OCI-M2 (cell line): Measurements from ENCODE around the gene STON2.

Experiments used
- DNase-seq: peaks from one replicate; lab custom pipeline; 2025; ENCODE audit not compliant: unreplicated experiment; lab: John Stamatoyannopoulos, UW

The STON2 gene

DNA sequence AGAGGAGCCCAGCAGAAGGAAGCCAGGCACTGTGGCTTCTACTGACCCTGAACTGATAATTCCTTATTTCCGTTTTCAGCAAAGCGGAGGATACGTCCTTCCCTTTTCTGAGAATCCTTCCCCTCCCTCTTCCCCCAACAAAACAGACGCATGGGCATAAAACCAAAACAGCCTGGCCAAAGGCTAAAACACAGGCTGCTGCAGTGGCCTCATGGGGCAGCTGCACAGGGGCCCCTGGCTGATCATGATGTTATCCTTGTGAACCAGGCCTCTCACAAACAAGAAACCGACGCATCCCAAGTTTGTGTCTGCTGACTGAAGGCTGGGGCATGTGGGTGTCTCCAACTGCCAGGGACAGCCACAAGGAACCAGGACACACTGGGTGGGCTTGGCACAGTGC, 23.4 kb upstream of the STON2 start:
- no peak for DNase-seq

DNA sequence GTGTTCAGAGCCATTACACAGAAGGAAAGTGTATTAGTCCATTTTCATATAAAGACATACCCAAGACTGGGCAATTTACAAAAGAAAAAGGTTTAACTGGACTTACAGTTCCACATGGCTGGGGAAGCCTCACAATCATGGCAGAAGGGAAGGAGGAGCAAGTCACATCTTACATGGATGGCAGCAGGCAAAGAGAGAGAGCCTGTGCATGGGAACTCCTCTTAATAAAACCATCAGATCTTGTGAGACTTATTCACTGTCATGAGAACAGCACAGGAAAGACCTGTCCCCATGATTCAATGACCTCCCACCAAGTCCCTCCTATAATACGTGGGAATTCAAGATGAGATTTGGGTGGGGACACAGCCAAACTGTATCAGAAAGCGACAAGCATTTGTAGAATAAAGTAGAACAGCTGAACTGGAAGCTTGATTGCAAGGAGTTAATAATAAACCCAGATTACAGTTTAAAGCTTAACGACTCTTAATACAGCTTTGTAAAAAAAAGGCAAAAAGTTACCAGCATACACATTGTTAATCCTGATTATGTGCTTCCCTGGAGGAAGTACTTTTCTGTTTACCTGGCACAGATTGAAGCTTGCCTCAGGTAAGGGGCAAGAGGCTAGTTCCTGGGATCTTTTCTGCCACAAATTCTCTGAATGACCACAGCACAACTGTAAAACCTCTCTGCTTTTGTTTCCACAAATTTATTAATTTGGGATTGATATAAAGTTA, 18.1 kb upstream of the STON2 start:
- no peak for DNase-seq

DNA sequence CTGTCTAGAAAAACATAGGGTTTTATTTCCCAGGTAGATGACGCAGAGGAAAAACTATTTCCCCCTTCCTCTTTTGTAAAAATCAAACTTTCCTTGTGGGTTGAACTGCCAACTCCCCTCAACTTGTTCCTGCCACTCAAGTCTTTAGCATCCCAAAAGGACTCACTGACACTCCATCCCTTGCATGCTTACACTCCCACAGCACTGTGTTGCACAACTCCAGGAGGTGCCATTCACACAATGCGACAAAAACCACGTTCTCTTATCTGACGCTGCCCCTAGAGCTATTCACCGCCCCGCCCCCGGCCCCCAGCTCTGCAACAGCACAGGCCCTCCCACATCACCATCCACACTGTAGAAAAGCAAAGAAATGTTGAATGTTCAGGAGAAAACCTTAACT, 16.9 kb upstream of the STON2 start:
- DNase-seq: no peak

DNA sequence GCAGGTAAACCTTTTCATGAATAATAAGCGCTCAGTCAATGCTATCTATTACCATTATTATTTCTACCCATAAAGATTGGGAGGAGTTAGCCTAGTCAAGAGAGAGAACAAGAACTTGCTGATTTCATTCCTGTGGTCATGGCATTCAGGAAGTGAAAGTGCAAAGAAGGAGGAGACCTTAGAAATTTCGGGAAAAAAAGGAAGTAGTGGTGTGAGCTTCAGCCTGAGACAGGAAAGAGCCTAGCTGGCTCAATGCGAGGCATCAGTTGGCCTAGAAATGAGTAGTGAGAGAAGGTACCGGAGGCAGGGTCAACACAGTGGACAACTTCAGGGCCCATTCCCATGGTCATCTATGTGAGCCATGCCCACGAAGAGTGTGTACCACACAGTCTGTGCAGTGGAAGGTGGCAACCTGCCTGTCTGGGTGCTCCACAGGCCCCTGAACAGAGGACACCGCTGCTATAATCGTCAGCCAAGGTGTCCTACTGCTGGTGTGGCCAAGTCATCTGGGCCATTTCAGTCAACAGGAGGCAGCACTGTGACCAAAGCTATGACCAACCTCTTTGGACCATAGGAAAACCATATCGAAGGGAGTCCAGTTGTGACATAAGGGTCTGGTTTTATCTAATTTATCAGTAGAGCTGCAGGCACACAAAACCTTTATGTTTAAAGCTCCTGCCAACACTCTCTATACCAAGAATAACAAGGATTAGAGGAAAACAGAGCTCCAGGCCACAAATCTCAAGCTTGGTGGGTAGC, 16.2 kb upstream of the STON2 start:
- DNase-seq: no peak

DNA sequence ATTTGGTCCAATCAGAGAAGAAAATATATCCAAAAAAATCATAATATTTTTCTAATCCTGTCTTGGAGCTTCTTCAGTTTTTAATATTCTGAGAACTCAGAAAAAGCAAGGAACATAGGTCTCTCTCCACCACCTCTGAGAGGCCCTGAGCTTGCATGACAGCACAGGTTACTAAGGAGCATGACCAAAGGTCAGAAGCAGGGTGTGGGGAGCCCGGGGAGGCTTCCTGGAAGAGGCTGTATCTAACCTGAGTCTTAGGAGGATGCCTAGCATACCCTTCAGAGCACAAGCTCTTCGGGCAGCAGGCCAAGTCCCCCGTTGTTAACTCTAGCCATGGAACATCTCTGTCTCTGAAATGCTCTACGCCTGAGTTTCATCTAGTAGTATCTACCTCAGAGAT, 15.7 kb upstream of the STON2 start:
- DNase-seq: no peak

DNA sequence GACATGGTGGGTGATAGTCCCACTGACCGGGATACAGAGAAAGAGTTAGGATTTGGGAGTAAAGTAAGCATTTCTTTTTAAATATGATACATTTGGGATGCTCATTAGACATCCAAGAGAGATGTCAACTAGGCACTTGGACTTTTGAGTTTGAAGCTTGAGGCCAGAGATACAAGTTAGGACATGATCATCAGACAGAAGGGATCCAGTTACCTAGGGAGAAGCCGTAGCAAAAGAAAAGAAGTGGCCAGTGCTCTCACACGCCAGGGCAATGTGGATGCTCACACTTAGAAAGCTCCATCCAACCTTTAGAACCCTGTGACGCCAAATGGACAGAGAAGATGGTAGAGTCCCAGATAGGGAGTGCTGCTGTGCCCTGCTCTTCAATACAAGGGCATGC, 14.0 kb upstream of the STON2 start:
- no peak for DNase-seq

DNA sequence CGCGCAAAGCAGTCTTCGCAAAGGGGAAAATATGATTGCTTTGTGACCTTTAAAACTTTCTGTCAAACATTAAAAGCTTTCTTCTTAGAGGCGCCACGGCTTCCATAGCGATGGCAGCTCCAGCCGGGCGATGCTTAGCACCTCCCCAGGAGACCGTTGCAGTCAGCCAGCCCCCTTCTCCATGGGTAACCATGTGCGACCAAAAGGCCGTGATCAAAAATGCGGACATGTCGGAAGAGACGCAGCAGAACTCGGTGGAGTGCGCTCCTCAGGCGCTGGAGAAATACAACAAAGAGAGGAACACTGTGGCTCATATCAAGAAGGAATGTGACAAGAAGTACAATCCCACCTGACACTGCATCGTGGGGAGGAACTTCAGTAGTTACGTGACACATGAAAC, 12.7 kb upstream of the STON2 start:
- DNase-seq: no peak

DNA sequence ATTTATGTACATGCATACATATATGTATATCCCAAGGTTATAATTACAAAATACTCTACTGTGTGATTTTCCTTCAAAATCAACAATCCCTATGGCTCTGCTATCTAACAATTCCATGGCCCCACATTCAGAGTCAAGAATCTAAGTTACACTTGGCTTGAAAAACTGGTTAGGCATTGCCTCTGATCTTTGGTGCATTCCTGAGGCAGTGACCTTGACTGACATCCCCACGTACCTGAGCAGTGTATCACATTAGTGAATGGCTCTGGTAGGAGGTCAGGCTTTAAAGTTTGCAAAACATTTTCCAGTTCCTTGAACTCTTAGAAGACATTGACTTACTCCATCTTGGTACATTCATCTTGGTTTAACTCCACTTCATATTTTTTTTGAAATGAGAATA, 8.5 kb upstream of the STON2 start:
- DNase-seq: no peak

DNA sequence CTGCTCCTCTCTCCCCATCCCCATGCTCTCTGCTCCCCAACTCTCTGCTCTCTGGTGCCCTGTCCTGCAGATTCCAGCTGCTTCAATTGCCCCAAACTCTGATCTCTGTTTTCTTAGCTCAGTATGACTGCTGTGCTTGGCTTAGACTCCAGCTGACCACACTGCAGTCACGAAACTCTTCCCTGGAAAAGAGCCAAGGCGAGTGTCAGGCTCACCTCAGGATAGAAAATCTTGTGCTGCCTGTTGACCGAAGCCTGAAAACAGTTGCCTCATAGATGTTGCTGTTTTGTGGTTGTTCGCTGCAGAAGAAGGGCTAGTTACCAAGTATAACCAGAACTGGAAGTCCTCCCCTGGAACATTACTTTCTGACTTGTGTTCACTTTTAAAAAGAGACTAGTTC, 6.7 kb upstream of the STON2 start:
- no peak for DNase-seq

DNA sequence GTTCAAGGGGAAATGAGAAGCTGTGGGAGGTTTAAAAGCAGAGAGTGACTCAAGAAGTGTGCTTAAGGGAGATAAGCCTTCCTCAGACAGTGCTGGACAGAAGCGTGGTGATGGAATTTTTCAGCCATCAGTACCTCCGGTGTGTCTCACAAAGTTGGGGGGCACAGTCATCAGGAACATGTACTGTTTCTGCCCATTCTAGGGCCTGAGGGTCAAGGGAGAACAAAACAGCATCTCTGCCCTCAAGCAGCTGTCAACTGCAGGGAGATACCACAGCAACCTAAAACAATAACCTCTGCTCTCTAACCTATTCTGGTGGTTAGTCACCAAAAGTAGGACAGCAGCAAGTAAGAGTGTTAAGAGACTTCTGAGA, 2.0 kb upstream of the STON2 start:
- peak; percentile 97 for DNase-seq

DNA sequence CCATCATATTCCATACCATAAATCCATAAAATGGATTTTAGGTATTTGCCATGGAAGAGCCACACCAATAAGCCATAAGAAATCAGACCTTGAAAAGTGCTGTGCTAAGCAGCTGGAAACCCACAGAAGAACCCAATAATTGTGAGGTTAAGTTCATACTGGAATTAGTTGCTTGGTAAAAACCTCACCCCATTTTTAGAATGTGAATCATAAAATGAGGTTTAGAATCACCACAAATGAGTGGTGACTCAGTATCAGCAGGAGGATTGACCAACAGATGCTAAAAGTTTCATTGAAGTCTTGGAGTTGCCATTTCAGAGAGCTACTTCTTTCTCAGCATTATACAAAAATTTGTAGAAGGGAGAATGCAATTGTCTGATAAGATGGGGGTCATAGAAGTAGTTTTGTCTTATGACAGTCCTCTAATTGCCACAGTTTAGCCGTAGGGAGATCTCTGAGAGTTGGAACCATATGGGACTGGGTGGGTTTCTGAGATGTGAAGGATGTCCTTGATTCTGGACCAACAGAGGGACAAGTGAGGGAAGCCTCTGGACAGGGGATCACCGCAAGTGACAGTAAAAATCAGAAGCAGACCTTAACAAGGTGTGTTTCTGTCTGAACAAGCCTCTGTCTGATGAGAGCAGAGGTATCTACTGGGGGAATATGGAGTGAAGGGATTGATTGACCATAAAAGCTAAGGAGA, 1.4 kb upstream of the STON2 start:
- DNase-seq: no peak

DNA sequence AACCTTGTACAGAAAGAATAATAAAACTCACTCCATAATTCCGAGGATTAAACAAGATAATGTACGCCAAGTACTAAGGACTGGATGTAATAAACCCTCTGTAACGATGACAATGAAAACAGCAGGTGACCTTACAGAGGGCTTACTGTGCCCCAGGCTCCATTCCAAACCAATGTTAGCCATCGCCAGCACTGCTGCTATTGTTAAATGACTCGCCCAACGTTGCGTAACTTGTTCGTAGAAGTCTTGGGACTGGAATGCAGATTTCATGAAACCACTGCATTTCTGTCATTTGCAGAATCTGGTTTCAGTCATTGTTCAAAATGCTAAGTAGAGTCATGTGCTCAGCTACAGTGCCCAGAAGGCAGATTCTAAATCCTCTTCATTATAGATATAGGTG, 728 bp upstream of the STON2 start:
- DNase-seq: no peak

DNA sequence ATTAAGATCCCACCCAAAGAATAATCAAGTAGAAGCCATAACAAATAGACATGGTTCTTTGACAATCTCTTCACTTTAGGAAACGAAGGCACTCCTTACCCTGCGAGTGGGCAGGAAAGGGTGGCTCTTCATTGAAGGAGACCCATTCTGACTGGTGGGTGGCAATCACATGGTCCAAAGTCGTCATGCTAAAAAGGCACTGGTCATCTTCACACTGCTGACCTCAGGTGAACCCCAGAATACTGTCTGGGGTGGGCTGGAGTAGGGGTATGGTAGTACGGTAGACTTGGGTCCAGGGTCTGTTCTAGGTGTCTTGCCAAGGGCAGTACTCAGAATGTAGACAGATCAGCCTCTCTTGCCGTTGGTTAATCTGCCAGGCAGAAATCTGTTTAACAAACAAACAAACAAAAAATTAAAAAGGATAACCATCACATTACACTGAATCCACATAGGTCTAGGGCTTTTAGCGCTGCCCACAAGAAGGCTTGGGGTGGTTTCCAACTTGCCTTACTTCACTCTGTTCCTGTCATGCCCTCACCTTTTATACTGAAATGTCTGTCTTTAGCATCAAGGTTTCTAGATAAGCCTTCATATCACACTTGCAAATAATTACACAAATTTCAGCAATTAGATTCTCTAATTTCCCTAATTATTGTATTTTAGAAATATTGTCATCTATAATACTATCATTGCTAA, 1.8 kb downstream of the STON2 start:
- no peak for DNase-seq

DNA sequence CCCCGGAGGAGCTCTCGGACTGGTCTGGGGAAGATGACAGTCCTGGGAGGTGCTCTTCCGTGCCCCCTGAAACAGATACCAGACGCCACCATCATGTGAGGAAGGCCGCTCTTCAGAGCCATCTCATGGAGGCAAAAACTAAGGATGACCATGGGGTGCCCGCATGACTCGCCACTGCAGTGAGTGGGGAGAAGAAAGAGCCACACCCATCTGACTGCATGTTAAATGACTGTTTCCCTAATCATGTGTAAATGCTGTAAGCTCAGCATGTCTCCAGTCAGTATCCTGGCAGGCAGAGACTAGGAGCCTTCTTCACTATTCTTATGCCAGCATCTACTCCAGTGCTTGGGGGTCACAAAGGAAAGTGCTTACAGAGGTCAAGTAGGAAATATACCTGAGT, 4.0 kb downstream of the STON2 start:
- DNase-seq: no peak

DNA sequence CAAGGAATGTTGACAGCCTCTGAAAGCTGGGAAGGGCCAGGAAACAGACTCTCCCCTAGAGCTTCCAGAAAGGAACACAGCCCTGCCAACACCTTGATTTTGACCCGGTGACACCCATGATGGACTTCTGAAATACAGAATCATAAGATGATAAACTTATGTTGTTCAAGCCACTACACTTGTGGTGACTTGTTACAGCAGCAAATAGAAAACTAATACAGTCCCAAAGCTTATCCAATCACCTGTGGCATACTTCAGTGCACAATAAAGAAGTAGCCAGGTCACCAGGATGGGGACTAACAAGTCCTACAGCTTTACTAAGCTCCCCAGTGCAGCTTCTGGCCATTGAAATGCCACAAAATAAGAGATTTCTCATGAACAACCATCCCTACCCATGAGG, 5.4 kb downstream of the STON2 start:
- no peak for DNase-seq

DNA sequence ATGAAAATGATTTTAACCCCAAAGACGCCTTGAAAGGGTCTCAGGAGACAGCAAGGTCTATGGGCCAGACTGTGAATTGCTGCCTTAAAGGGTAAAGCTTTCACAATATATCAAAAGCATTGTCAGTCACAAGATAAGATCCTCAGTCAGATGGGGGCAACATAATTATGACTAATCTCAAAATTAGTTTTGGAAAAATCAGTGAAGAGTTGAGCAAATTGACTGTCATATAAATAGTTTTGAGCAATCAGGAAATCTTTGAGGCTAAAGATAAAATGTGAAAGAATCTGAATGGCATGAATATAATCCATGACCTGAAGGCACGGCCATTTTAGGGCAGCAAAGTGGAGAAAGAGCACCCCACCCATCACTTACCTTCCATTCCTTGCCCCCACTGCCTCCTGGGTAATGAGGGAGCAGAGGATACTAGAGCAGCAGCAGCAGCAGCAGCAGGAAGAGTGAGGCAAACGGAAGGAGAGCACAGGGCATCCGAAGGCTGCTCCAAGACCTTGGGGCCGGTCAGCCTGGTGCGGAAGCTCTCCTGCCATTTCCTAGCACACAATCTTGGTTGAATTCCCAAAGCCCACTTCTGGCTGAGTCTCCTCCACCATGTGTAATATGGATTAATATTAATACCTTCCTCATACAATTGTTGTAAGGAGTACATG, 7.0 kb downstream of the STON2 start:
- DNase-seq: no peak

DNA sequence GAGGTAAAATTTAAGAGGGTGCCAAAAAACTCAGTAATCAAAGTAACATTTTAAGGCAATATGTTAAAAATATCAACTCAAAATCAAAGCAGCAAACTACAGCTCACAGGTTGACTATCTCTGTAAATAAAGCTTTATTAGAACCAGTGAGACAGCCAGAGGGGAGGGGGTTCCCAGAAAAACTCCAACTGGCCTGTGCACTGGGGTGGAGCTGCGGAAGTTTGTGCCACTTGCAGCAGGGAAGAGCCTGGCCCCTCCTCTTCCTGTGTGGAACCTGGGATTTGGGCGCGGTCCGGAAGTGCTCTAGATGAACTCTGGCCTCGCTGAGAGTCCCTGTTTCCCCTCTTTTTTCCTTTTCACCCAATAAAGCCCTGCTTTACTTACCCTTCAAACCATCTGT, 8.1 kb downstream of the STON2 start:
- no peak for DNase-seq

DNA sequence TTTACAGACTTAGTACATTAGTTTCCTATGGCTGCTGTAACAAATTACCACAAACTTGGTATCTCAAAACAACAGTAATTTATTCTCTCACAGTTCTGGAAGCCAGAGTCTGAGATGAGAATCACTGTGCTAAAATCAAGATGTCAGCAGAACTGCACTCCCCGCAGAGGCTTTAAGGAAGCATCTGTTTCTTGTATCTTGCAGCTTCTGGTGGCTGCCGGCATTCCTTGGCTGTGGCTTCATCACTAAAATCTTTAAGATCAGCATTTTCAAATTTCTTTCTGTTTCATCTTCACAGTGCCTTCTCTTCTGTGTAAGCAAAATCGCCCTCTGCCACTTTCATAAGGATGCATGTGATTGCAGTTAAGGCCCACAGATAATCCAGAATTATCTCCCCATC, 9.4 kb downstream of the STON2 start:
- DNase-seq: no peak

DNA sequence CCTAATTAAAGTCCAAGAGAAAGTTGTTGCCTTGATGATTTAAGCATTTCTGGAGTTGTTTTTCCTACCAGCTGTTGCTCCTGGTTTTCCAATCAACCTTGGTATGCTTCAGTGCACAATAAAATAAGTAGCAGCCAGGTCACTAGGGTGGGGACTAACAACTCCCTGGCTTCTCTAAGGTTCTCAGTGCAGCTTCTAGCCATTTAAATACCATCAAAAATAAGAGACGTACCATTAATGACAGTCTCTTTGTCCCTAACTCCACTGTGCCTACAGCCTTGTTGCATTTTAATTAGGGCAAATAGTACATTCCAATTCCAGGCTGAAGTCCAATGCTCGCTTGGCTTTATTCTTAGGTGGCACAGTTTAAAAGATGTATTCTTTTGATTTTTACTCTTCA, 11.8 kb downstream of the STON2 start:
- DNase-seq: no peak

DNA sequence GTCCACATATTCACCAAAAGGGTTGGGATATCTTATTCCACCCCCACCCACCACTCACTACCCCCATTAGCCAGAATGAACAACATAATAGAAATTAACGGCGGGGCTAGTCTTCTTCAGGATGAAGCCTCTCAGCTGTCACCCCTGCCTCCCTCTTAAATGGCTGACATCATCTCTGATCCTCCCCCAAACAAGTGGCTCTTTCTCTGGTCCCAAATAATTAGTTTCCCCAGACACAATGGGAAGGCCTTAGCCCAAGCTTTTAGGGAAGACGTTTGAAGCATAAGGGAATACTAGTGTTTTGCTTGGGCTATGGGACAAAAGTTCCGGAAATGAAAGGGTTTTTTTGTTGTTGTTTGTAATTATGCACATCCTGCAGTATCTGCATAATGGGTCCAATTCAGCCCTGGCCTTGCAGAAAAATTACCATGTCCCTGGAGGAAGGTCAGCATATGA, 13.8 kb downstream of the STON2 start:
- DNase-seq: no peak

DNA sequence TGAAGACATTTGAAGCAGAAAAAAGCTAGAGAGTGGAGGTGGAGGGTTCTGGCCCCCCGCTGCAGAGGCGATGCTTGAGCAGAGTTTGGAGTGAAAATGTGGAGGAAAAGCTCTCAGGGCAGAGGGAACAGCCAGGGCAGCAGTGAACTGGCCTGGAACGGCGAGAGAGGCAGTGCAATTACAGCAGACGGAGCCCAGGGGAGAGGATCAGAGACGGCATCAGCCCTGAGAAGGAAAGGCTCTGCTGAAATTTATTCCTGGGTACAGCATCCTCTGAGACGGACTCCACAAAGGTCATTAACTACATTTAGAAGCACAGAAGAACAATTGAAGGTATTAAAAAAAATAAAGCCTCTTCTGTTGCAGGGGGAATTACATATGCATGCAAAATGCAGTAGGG, 14.2 kb downstream of the STON2 start:
- no peak for DNase-seq
